HEK293 (cell line): ENCODE data around the gene STUB1.

Experiments used
- CTCF ChIA-PET: fragments of 350-600 bp; formaldehyde crosslinking; extraction: SDS; loops from one replicate; lab custom pipeline; 2021; ENCODE audit warnings: antibody characterized with exemption; lab: Yijun Ruan, JAX
- POLR2A ChIA-PET: fragments of 300-600 bp; formaldehyde crosslinking; extraction: SDS; loops from one replicate; lab custom pipeline; 2020; ENCODE audit warnings: antibody characterized with exemption, inconsistent platforms; lab: Yijun Ruan, JAX
- H3K27ac ChIP-seq: fragments of 200-500 bp; sonication (Bioruptor generic); 2 replicates; pipeline ENCODE4 v1.5.1; 2014; ENCODE audit warnings: low read depth, low read length, control low read depth, inconsistent platforms; ENCODE audit errors: extremely low read depth
- H3K36me3 ChIP-seq, 2 experiments: fragments of 200-500 bp in 1 of 2; sonication (Bioruptor generic) in 1 of 2; 1 replicate in 1 of 2; 2 replicates in 1 of 2; pipeline ENCODE4 v1.5.1; 2014 to 2017; ENCODE audit warnings: inconsistent platforms in 2 of 2, low read length in 2 of 2; ENCODE audit not compliant: control insufficient read depth in 2 of 2, insufficient read depth in 1 of 2
- H3K4me1 ChIP-seq: fragments of 200-500 bp; sonication (Bioruptor generic); 2 replicates; pipeline ENCODE4 v1.5.1; 2014; ENCODE audit warnings: mild to moderate bottlenecking, low read length, inconsistent platforms; ENCODE audit not compliant: control insufficient read depth, insufficient read depth
- H3K4me3 ChIP-seq: 2 replicates; pipeline ENCODE4 v1.5.1; 2011; ENCODE audit warnings: low read depth, mild to moderate bottlenecking, control low read depth, low read length, moderate library complexity
- H3K9me3 ChIP-seq: fragments of 200-500 bp; sonication (Bioruptor generic); 2 replicates; pipeline ENCODE4 v1.5.1; 2014; ENCODE audit warnings: low read depth, low read length, inconsistent platforms; ENCODE audit not compliant: control insufficient read depth, insufficient read depth
- HIC1 ChIP-seq: fragments of 450-650 bp; formaldehyde crosslinking; IDR thresholded peaks from 2 replicates; pipeline ENCODE4 v1.5.1; 2016; ENCODE audit warnings: missing biosample characterization, missing genetic modification characterization
- PRDM4 ChIP-seq: fragments of 450-650 bp; formaldehyde crosslinking; IDR thresholded peaks from 2 replicates; pipeline ENCODE4 v1.5.1; 2017; ENCODE audit warnings: missing biosample characterization, missing genetic modification characterization
- SCRT1 ChIP-seq: fragments of 450-650 bp; formaldehyde crosslinking; IDR thresholded peaks from 2 replicates; pipeline ENCODE4 v1.5.1; 2016; ENCODE audit warnings: missing biosample characterization, missing genetic modification characterization, borderline replicate concordance
- SCRT2 ChIP-seq: fragments of 450-650 bp; formaldehyde crosslinking; IDR thresholded peaks from 2 replicates; pipeline ENCODE4 v1.5.1; 2016; ENCODE audit warnings: missing biosample characterization, missing genetic modification characterization
- WT1 ChIP-seq: fragments of 450-650 bp; formaldehyde crosslinking; IDR thresholded peaks from 2 replicates; pipeline ENCODE4 v1.5.1; 2016; ENCODE audit warnings: missing biosample characterization, missing genetic modification characterization
- ZBTB1 ChIP-seq: fragments of 450-650 bp; formaldehyde crosslinking; IDR thresholded peaks from 2 replicates; pipeline ENCODE4 v1.5.1; 2016; ENCODE audit warnings: missing biosample characterization, missing genetic modification characterization
- ZBTB44 ChIP-seq: fragments of 450-650 bp; IDR thresholded peaks from 2 replicates; pipeline ENCODE4 v1.5.1; 2018; ENCODE audit warnings: missing biosample characterization, mild to moderate bottlenecking, missing genetic modification characterization
- ZBTB8A ChIP-seq: fragments of 450-650 bp; formaldehyde crosslinking; IDR thresholded peaks from 2 replicates; pipeline ENCODE4 v1.5.1; 2016; ENCODE audit warnings: missing biosample characterization, missing genetic modification characterization
- ZFP69B ChIP-seq: fragments of 450-650 bp; formaldehyde crosslinking; IDR thresholded peaks from 2 replicates; pipeline ENCODE4 v1.5.1; 2016; ENCODE audit warnings: missing biosample characterization, missing genetic modification characterization
- ZIC2 ChIP-seq: fragments of 450-650 bp; formaldehyde crosslinking; IDR thresholded peaks from 2 replicates; pipeline ENCODE4 v1.5.1; 2016; ENCODE audit warnings: missing biosample characterization, missing genetic modification characterization
- ZNF148 ChIP-seq: fragments of 450-650 bp; formaldehyde crosslinking; IDR thresholded peaks from 2 replicates; pipeline ENCODE4 v1.5.0; 2017; ENCODE audit warnings: missing biosample characterization, missing genetic modification characterization, borderline replicate concordance
- ZNF544 ChIP-seq: fragments of 450-650 bp; formaldehyde crosslinking; IDR thresholded peaks from 2 replicates; pipeline ENCODE4 v1.5.0; 2017; ENCODE audit warnings: missing biosample characterization, missing genetic modification characterization
- ZNF600 ChIP-seq: fragments of 450-650 bp; formaldehyde crosslinking; IDR thresholded peaks from 2 replicates; pipeline ENCODE4 v1.5.1; 2016; ENCODE audit warnings: missing biosample characterization, missing genetic modification characterization
- ZNF692 ChIP-seq: fragments of 450-650 bp; formaldehyde crosslinking; IDR thresholded peaks from 2 replicates; pipeline ENCODE4 v1.5.1; 2016; ENCODE audit warnings: missing biosample characterization, missing genetic modification characterization
- ZNF776 ChIP-seq: fragments of 450-650 bp; formaldehyde crosslinking; IDR thresholded peaks from 2 replicates; pipeline ENCODE4 v1.5.0; 2017; ENCODE audit warnings: missing biosample characterization, missing genetic modification characterization, borderline replicate concordance
- ZNF837 ChIP-seq: fragments of 450-650 bp; formaldehyde crosslinking; IDR thresholded peaks from 2 replicates; pipeline ENCODE4 v1.5.1; 2016; ENCODE audit warnings: missing biosample characterization, missing genetic modification characterization
- TF ChIP-seq, protein P1 (sequence below): fragments of 450-650 bp; formaldehyde crosslinking; IDR thresholded peaks from 2 replicates; pipeline ENCODE4 v1.5.1; 2017; ENCODE audit warnings: missing biosample characterization, missing genetic modification characterization

Gene STUB1

DNA sequence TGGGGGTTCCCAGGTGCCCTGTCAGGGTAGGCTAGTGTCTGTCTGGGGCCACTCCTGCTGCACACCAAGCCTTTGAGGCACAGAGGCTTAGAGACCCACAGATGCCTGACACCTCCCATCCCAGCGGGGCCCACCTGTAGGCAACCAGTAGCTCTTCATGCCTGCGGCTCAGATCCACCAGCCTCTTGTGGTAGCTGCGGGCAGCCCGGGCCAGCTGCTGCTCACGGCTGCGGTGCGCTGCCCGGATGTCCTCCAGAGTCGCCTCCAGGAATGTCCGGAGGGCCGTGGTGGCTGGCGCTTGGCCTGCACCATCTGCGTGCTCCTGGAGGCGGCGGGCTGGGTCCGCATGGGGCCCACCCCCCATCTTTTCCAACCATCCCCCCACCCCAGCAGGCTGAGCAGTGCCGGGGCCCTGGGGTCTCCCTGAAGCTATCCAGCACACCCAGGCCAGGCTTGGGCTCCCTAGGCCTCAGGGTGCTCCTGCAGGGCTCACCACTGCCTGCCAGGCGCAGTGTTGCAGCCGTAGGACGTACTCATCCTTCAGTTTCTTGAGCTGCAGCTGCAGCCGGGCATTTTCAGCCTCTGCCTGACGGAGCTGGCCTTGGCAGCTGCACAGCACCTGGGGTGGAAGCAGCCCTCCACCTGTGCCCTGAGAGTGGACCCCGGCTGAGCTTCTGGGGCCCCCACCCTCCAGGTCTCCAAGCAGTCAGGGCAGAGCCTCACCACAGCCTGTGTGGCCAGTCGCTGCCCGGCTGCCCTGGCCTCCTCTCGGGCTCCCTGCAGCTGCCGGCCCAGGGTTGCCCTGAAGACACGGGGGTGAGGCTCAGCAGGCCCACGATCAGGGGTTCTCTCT lies 44.2 kb downstream of the STUB1 start:
- H3K4me3 ChIP-seq = no peak overlapping the region
- CTCF ChIA-PET = interaction anchor here (0.6 to 4.8 kb wide), 3 partner anchors 11 to 21 kb away, joined by 3 to 38 read pairs (median 4); partner anchors contain the start of gene METRN
- POLR2A ChIA-PET = interaction anchor here (1.3 to 2.1 kb wide), 5 partner anchors 8 to 77 kb away, joined by 3 to 8 read pairs (median 4); partner anchors contain the start of genes GNG13, METRN and WDR24
- H3K36me3 ChIP-seq = peaks cover 0 to 5% of the 10 kb centered on the region in 2 experiments; a peak in 1 of 3 replicates
- no peak overlapping the region for H3K27ac ChIP-seq
- TF ChIP-seq ZNF544 = no peak
- no peak for TF ChIP-seq PRDM4 (tag by site-specific recombination)
- TF ChIP-seq ZBTB8A (tag by site-specific recombination) = peak; percentile 25
- TF ChIP-seq ZNF148 (tag by site-specific recombination) = no peak
- TF ChIP-seq ZNF837 (tag by site-specific recombination) = no peak
- no peak for TF ChIP-seq WT1 (tag by site-specific recombination)
- peak; percentile 67; the same call in 1 of the 2 replicates for TF ChIP-seq SCRT1 (tag by site-specific recombination)
- peak; percentile 38; the same call in 1 of the 2 replicates for TF ChIP-seq HIC1
- 0 out of 2 replicates have a peak, but pooled peaks have one; percentile 29 for TF ChIP-seq ZNF600
- TF ChIP-seq, protein P1, sequence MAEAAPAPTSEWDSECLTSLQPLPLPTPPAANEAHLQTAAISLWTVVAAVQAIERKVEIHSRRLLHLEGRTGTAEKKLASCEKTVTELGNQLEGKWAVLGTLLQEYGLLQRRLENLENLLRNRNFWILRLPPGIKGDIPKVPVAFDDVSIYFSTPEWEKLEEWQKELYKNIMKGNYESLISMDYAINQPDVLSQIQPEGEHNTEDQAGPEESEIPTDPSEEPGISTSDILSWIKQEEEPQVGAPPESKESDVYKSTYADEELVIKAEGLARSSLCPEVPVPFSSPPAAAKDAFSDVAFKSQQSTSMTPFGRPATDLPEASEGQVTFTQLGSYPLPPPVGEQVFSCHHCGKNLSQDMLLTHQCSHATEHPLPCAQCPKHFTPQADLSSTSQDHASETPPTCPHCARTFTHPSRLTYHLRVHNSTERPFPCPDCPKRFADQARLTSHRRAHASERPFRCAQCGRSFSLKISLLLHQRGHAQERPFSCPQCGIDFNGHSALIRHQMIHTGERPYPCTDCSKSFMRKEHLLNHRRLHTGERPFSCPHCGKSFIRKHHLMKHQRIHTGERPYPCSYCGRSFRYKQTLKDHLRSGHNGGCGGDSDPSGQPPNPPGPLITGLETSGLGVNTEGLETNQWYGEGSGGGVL (tag by site-specific recombination) = no peak
- peak; percentile 95 for TF ChIP-seq ZFP69B (tag by site-specific recombination)
- peak; percentile 94 for TF ChIP-seq SCRT2
- peak; percentile 98 for TF ChIP-seq ZNF692 (tag by site-specific recombination)
- no peak for TF ChIP-seq ZNF776 (tag by site-specific recombination)
- TF ChIP-seq ZBTB1 = no peak
- 0 out of 2 replicates have a peak, but pooled peaks have one; percentile 17 for TF ChIP-seq ZBTB44 (tag by site-specific recombination)
- peak; percentile 65 for TF ChIP-seq ZIC2 (tag by site-specific recombination)
- peaks cover 11% of the 10 kb centered on the region for H3K4me1 ChIP-seq
- H3K9me3 ChIP-seq = no peaks in the 10 kb centered on the region
